Vagina (tissue), 2 donors: Measurements from ENCODE around the gene SRL. TPM values are rescaled to one million over a fixed set of nuclear protein-coding genes. Genes with fewer than 3 reads are reported as not detected.
"Not testable (repeated sequence)": the region's sequence is repeated elsewhere in the genome, so short reads cannot be mapped to it uniquely, and the experiment has no call there.

ENCODE experiments used
- DNase-seq, 2 donors: peaks; one replicate each; pipeline ENCODE4 v3.0.0-alpha.2; 2017; ENCODE audit errors: extremely low spot score in 2 of 2
- H3K27ac ChIP-seq: fragments of 200-600 bp; sonication (generic); one replicate; pipeline ENCODE4 v1.5.1; 2019
- H3K27me3 ChIP-seq: fragments of 200-600 bp; sonication (generic); one replicate; pipeline ENCODE4 v1.5.1; 2019
- H3K36me3 ChIP-seq, 2 donors: fragments of 200-600 bp; sonication (generic); one replicate each; pipeline ENCODE4 v1.5.1; 2017 to 2019
- H3K4me1 ChIP-seq: fragments of 200-600 bp; sonication (generic); one replicate; pipeline ENCODE4 v1.5.1; 2019
- H3K4me3 ChIP-seq, 2 donors: fragments of 200-600 bp; sonication (generic); 1 replicate in 1 of 2; 2 replicates in 1 of 2; pipeline ENCODE4 v1.5.1; 2016 to 2019
- H3K9me3 ChIP-seq: fragments of 200-600 bp; sonication (generic); one replicate; pipeline ENCODE4 v1.5.1; 2019
- POLR2A ChIP-seq, 2 donors: fragments of 450-650 bp; IDR thresholded peaks; one replicate each; pipeline ENCODE4 v1.6.1; 2017; ENCODE audit warnings: antibody characterized with exemption in 2 of 2, mild to moderate bottlenecking in 2 of 2, moderate library complexity in 2 of 2
- POLR2AphosphoS5 ChIP-seq, 2 donors: sonication (generic); formaldehyde crosslinking; IDR thresholded peaks; one replicate each; pipeline ENCODE4 v1.9.0; 2017; ENCODE audit warnings: antibody characterized with exemption in 2 of 2, mild to moderate bottlenecking in 2 of 2, low read depth in 1 of 2; ENCODE audit not compliant: insufficient read depth in 1 of 2
- intact Hi-C: fragments of 100-400 bp; cut with DNase I; formaldehyde crosslinking; loops from one replicate; pipeline ENCODE4 v1.15.1; 2023
- total RNA-seq: library from RNA; depleted of rRNA; stranded (reverse); fragments of >200 nt; gene quantifications from one replicate; pipeline ENCODE4 v1.2.3, GENCODE V29; 2016
- TF ChIP-seq, protein P1 (sequence below), 3 experiments: fragments of 450-650 bp in 2 of 3; fragments of 200-600 bp in 1 of 3; sonication (generic) in 1 of 3; IDR thresholded peaks; one replicate each; pipeline ENCODE4 v1.5.1; 2017 to 2019; ENCODE audit warnings: antibody characterized with exemption in 3 of 3, mild to moderate bottlenecking in 2 of 3, moderate library complexity in 2 of 3

Gene SRL
- total RNA-seq, 1 donor from 2014 or later, result 1.5 TPM

DNA sequence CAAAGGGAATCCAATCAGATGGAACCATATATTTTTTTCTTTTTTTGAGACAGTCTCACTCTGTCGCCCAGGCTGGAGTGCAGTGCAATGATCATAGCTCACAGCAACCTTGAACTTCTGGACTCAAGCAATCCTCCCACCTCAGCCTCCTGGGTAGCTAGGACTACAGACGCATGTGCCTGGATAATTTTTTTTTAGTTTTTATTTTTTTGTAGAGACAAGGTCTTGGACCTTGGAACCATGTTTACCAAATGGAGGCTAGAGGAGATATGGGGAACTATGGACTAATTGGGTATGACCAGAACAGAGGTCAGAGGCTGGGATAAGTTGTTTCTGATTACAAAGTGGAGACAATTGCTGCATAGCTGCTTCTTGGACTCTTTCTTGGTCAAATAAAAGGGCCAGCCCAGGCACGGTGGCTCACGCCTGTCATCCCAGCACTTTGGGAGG lies 84.5 kb downstream of the SRL start:
- no peak for DNase-seq
- Histone ChIP-seq H3K36me3 (no peaks in the 10 kb centered on the region), H3K27me3 (no peaks in the 10 kb centered on the region), H3K4me3 (no peak overlapping the region), H3K9me3 (no peaks in the 10 kb centered on the region), H3K27ac (no peak overlapping the region), H3K4me1 (peaks cover 10% of the 10 kb centered on the region)
- intact Hi-C loops, result no loop called here
- TF ChIP-seq, protein P1, sequence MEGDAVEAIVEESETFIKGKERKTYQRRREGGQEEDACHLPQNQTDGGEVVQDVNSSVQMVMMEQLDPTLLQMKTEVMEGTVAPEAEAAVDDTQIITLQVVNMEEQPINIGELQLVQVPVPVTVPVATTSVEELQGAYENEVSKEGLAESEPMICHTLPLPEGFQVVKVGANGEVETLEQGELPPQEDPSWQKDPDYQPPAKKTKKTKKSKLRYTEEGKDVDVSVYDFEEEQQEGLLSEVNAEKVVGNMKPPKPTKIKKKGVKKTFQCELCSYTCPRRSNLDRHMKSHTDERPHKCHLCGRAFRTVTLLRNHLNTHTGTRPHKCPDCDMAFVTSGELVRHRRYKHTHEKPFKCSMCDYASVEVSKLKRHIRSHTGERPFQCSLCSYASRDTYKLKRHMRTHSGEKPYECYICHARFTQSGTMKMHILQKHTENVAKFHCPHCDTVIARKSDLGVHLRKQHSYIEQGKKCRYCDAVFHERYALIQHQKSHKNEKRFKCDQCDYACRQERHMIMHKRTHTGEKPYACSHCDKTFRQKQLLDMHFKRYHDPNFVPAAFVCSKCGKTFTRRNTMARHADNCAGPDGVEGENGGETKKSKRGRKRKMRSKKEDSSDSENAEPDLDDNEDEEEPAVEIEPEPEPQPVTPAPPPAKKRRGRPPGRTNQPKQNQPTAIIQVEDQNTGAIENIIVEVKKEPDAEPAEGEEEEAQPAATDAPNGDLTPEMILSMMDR (IDR thresholded peaks at IDR 0.05), result no peak
- TF ChIP-seq POLR2A (IDR thresholded peaks at IDR 0.05), result no peak
- TF ChIP-seq POLR2AphosphoS5 (IDR thresholded peaks at IDR 0.05; ENCODE audit: insufficient read depth in 1 of 2, low read depth in 1 of 2), result no peak

DNA sequence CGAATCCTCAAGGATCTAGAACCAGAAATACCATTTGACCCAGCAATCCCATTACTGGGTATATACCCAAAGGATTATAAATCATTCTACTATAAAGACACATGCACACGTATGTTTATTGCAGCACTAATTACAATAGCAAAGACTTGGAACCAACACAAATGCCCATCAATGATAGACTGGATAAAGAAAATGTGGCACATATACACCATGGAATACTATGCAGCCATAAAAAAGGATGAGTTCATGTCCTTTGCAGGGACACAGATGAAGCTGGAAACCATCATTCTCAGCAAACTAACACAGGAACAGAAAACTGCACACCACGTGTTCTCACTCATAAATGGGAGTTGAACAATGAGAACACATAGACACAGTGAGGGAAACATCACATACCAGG lies 85.4 kb downstream of the SRL start:
- H3K4me1 ChIP-seq, result peaks cover 15% of the 10 kb centered on the region
- H3K27me3 ChIP-seq, intact Hi-C loops, H3K36me3 ChIP-seq, H3K27ac ChIP-seq, H3K4me3 ChIP-seq, H3K9me3 ChIP-seq, DNase-seq: not testable (repeated sequence)

DNA sequence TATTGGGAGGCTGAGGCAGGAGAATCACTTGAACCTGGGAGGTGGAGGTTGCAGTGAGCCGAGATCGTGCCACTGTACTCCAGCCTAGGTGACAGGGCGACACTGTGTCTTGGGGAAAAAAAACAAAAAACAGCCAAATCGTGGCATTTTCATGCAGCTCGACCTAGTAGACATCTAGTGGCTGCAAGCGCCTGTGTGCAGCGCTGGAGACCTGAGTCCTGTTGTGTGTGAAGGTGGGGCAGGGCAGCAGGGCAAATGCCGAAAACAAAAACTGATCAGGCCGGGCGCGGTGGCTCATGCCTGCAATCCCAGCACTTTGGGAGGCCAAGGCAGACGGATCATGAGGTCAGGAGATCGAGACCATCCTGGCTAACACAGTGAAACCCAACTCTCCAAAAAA lies 88.5 kb downstream of the SRL start:
- H3K27me3 ChIP-seq, H3K36me3 ChIP-seq, H3K27ac ChIP-seq, H3K9me3 ChIP-seq, DNase-seq, intact Hi-C loops, H3K4me3 ChIP-seq: not testable (repeated sequence)
- peaks cover 15% of the 10 kb centered on the region for H3K4me1 ChIP-seq

DNA sequence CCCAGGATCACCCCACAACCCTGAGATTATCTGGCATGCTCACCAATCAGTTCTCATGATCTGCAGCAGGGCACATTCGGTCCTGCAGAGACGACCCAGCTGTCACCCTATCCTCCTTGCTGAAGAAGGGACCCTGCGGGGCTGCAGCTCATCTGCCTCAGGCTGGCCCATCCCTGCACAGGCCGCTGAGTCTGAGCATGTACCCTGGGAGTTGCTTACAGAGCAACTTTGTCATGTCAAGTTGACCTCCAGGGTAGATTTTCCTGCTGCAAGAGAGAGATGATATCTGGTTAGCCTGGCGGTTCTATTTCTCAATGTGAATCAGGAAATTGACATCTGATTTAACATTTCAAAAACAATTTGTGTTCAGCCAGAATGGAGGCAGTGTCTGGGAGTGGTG lies 89.6 kb downstream of the SRL start:
- no peak for DNase-seq
- TF ChIP-seq POLR2AphosphoS5 (IDR thresholded peaks at IDR 0.05; ENCODE audit: insufficient read depth in 1 of 2, low read depth in 1 of 2), result no peak
- TF ChIP-seq, protein P1 (IDR thresholded peaks at IDR 0.05), result no peak
- no peak for TF ChIP-seq POLR2A (IDR thresholded peaks at IDR 0.05)
- no peak overlapping the region for H3K27ac ChIP-seq
- no peaks in the 10 kb centered on the region for H3K27me3 ChIP-seq
- no peaks in the 10 kb centered on the region for H3K9me3 ChIP-seq
- no peak overlapping the region for H3K4me3 ChIP-seq
- intact Hi-C loops, result no loop called here
- H3K36me3 ChIP-seq, result no peaks in the 10 kb centered on the region
- peaks cover 15% of the 10 kb centered on the region for H3K4me1 ChIP-seq

DNA sequence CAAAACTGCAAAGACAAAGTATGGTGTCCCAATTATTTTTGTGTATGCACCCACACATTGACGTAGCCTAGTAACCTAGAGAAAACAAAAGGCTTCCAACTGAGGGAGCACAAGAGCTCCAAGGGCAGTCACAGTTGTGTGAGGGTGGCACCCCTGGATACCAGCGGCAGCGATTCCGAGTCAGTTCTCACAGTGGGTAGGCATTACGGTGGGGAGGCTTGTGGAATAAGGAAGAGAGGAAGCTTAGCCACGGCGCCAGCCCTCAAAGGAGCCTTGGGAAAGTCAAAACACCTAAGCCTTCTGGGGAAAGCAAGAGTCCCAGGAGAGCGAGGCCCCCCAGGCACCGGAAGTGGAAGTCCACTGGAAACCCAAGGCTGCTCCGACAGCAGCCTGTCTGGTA lies 94.6 kb downstream of the SRL start:
- intact Hi-C loops, result no loop called here
- no peak for TF ChIP-seq POLR2AphosphoS5 (IDR thresholded peaks at IDR 0.05; ENCODE audit: insufficient read depth in 1 of 2, low read depth in 1 of 2)
- TF ChIP-seq, protein P1 (IDR thresholded peaks at IDR 0.05), result no peak
- no peak for TF ChIP-seq POLR2A (IDR thresholded peaks at IDR 0.05)
- H3K36me3 ChIP-seq, result no peaks in the 10 kb centered on the region
- H3K4me1 ChIP-seq, result peaks cover 3% of the 10 kb centered on the region
- no peaks in the 10 kb centered on the region for H3K27me3 ChIP-seq
- H3K4me3 ChIP-seq, result no peak overlapping the region
- no peaks in the 10 kb centered on the region for H3K9me3 ChIP-seq
- DNase-seq, result no peak
- no peak overlapping the region for H3K27ac ChIP-seq

DNA sequence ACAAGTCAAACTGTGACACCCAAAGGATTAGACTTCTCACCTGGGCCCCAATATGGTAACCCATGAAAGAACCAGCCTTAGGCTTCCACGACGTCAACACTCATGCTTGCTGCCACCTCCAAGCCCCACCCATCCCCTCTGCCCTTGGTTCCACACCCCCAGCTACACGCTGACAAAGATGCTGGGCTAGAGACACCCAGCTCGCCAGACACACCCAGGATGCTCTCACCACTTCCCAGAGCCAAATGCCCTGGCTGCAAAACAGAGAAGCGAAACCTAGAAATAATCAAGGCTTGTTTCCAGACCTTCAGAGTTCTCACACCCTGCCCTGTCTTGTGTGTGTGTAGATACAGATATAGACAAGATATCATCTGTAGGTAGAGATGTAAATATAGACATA lies 99.6 kb downstream of the SRL start:
- Histone ChIP-seq H3K36me3 (no peaks in the 10 kb centered on the region), H3K9me3 (no peaks in the 10 kb centered on the region), H3K27ac (no peak overlapping the region), H3K4me1 (no peaks in the 10 kb centered on the region), H3K4me3 (no peak overlapping the region), H3K27me3 (no peaks in the 10 kb centered on the region)
- no peak for DNase-seq
- TF ChIP-seq POLR2A (IDR thresholded peaks at IDR 0.05) (no peak), POLR2AphosphoS5 (IDR thresholded peaks at IDR 0.05; ENCODE audit: insufficient read depth in 1 of 2, low read depth in 1 of 2) (no peak)
- TF ChIP-seq, protein P1 (IDR thresholded peaks at IDR 0.05), result no peak
- intact Hi-C loops, result no loop called here
